GM23248 (cell line): ENCODE data around the gene UBN2. TPM values are rescaled to one million over a fixed set of nuclear protein-coding genes. Genes with fewer than 3 reads are reported as not detected.
A peak's percentile ranks its signal among the peaks of the same experiment; 100 is the strongest.

Experiments used
- DNase-seq: peaks from one replicate; pipeline ENCODE4 v3.0.0-alpha.2; 2015
- H2AFZ ChIP-seq: fragments of 200-600 bp; sonication (generic); 2 replicates; pipeline ENCODE4 v1.6.1; 2016; ENCODE audit warnings: antibody characterized with exemption
- H3F3A ChIP-seq: fragments of 200-600 bp; sonication (generic); 2 replicates; pipeline ENCODE4 v1.6.1; 2016; ENCODE audit warnings: mild to moderate bottlenecking, antibody characterized with exemption, mixed run types; ENCODE audit not compliant: insufficient read depth
- H3K27ac ChIP-seq: fragments of 200-600 bp; sonication (generic); 2 replicates; pipeline ENCODE4 v1.5.1; 2016; ENCODE audit warnings: mild to moderate bottlenecking
- H3K27me3 ChIP-seq: fragments of 200-600 bp; sonication (generic); replicated peaks from 2 replicates; pipeline ENCODE4 v1.6.1; 2016; ENCODE audit warnings: mild to moderate bottlenecking; ENCODE audit not compliant: insufficient read depth
- H3K36me3 ChIP-seq: fragments of 200-600 bp; sonication (generic); 2 replicates; pipeline ENCODE4 v1.6.1; 2016; ENCODE audit warnings: low read depth, mild to moderate bottlenecking
- H3K4me1 ChIP-seq: fragments of 200-600 bp; sonication (generic); 2 replicates; pipeline ENCODE4 v1.6.1; 2016; ENCODE audit warnings: mild to moderate bottlenecking; ENCODE audit not compliant: insufficient read depth
- H3K4me2 ChIP-seq: fragments of 200-600 bp; sonication (generic); one replicate; pipeline ENCODE4 v1.6.1; 2016; ENCODE audit warnings: mild to moderate bottlenecking; ENCODE audit not compliant: unreplicated experiment
- H3K4me3 ChIP-seq: fragments of 200-600 bp; sonication (generic); 2 replicates; pipeline ENCODE4 v1.5.1; 2016; ENCODE audit warnings: mild to moderate bottlenecking
- H3K79me2 ChIP-seq: fragments of 200-600 bp; sonication (generic); 2 replicates; pipeline ENCODE4 v1.6.1; 2016; ENCODE audit warnings: mild to moderate bottlenecking; ENCODE audit not compliant: insufficient read depth
- H3K9ac ChIP-seq: fragments of 200-600 bp; sonication (generic); 2 replicates; pipeline ENCODE4 v1.6.1; 2016; ENCODE audit warnings: mild to moderate bottlenecking
- H3K9me2 ChIP-seq: fragments of 200-600 bp; sonication (generic); 2 replicates; pipeline ENCODE4 v1.6.1; 2016; ENCODE audit warnings: mixed run types, mild to moderate bottlenecking, moderate library complexity; ENCODE audit not compliant: insufficient read depth
- H3K9me3 ChIP-seq: fragments of 200-600 bp; sonication (generic); one replicate; pipeline ENCODE4 v1.6.1; 2017; ENCODE audit warnings: low read depth
- H4K20me1 ChIP-seq: fragments of 200-600 bp; sonication (generic); 2 replicates; pipeline ENCODE4 v1.6.0; 2016; ENCODE audit not compliant: insufficient read depth
- EZH2 ChIP-seq: fragments of 200-600 bp; sonication (generic); IDR thresholded peaks from 2 replicates; pipeline ENCODE4 v1.6.1; 2018; ENCODE audit warnings: antibody characterized with exemption, mild to moderate bottlenecking; ENCODE audit not compliant: insufficient read depth, poor library complexity, severe bottlenecking
- EZH2phosphoT487 ChIP-seq: fragments of 200-600 bp; sonication (generic); IDR thresholded peaks from 2 replicates; pipeline ENCODE4 v1.6.1; 2018; ENCODE audit warnings: antibody characterized with exemption, moderate library complexity, mild to moderate bottlenecking, low read depth; ENCODE audit not compliant: insufficient read depth
- WGBS, 2 experiments: methylation state at CpG; one replicate each; pipeline ENCODE4 v1.1.6; 2015 to 2017; ENCODE audit warnings: low lambda C conversion rate in 2 of 2, low coverage in 1 of 2; ENCODE audit errors: missing lambda C conversion rate in 2 of 2; 5-methylcytosine and 5-hydroxymethylcytosine counted together
- in situ Hi-C: fragments of 300-500 bp; cut with MboI; formaldehyde crosslinking; loops from 2 replicates; pipeline ENCODE4 v1.15.0; 2020
- polyA plus RNA-seq: library from polyadenylated mRNA; unstranded; fragments of >200 nt; fragmentation: Nextera tagmentation; extraction: Ambion mirVana; gene quantifications from 2 replicates; pipeline ENCODE4 v1.2.1, GENCODE V29; 2016
- total RNA-seq: library from RNA; depleted of rRNA; stranded (reverse); fragments of >200 nt; shearing (Covaris generic); gene quantifications from 2 replicates; pipeline ENCODE4 v1.2.3, GENCODE V29; 2014

Gene UBN2
- total and polyA plus RNA-seq, 2 experiments from 2014 or later = 1.0 to 3.2 TPM

DNA sequence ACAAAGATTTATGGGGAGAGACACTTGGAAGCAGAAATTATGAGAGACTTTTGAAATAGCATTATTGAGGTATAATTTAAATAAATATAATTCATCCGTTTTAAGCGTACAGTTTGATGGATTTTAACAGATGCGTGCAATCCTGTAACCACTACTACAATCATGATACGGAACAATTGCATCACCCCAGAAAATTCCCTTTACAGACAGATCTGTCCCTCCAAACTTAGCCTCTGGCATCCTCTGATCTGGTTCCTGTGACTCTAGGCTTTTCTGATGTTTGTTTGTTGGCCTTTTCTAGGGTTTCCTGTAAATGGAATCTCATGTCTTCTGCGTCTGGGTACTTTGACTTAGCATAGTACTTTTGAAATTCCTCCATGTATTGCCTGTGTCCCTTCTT, 15.5 kb downstream of the UBN2 start:
- Histone ChIP-seq H3K79me2 (peaks cover 66% of the 10 kb centered on the region), H3K27ac (peak overlapping the region; percentile 68), H3K4me3 (no peak overlapping the region), H3K4me2 (no peak overlapping the region), H2AFZ (0 out of 2 replicates have a peak overlapping the region, but pooled peaks have one; percentile 20), H3K9ac (no peak overlapping the region), H3K9me3 (no peaks in the 10 kb centered on the region), H4K20me1 (0 out of 2 replicates have a peak, but pooled peaks cover 7% of the 10 kb centered on the region), H3K36me3 (peaks cover 32% of the 10 kb centered on the region), H3K9me2 (no peaks in the 10 kb centered on the region), H3F3A (peaks cover 32% of the 10 kb centered on the region), H3K27me3 (no peaks in the 10 kb centered on the region), H3K4me1 (peaks cover 28% of the 10 kb centered on the region)
- TF ChIP-seq EZH2 (no peak), EZH2phosphoT487 (no peak)
- whole genome bisulfite sequencing, 2 experiments = 99% methylated on average over 5 of the region's 5 CpGs
- no peak for DNase-seq
- in situ Hi-C loops = no loop called here

DNA sequence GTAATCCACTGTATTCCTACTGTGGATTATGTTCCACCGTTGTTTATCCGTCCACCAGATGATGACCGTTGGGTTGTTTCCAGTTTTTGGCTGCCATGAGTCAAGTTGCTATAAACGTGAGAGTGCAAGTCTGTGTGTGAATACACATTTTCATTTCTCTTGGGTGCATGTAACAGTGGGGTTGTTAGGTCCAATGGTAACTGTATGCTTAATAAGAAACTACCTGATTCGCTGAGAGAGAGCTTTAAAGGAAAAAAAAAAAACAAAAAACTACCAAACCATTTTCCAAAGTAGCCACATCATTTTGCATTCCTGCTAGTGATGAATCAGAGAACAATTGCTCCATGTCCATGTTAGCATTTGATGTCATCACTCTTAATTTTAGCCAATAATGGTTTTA, 15.9 kb downstream of the UBN2 start:
- DNase-seq = peak; percentile 83

DNA sequence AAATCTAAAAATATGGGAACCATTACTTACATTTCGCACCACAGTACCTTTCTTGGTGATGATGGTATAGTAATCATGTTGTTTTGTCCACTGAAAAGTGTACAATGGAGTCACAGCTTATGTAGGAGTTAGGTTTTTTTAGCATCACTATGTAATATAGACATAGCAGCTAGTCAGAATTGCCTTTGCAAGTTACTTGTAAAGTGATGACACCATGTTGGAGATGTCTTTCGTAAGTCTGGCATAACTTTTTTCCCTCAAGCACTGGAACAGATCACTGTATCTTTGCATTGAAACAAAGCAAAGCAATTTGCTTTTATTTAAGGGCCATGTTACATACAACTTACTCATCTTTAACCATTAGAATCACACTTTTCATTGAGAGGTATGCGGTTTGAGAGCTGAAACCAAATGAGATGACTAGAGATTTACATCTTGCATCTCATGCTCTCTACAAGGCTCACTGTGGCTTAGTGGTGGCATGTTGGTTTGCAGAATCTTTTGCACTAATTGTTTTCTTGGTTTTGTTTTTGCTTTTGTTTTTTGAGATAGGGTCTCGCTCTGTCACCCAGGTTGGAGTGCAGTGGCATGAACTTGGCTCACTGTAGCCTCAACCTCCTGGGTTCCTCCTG, 18.3 kb downstream of the UBN2 start:
- no peak overlapping the region for H3K9ac ChIP-seq
- peaks cover 63% of the 10 kb centered on the region for H3K79me2 ChIP-seq
- TF ChIP-seq EZH2 (no peak), EZH2phosphoT487 (no peak)
- no peak overlapping the region for H2AFZ ChIP-seq
- WGBS, 2 experiments = 98% methylated on average over 4 of the region's 4 CpGs
- peaks cover 15% of the 10 kb centered on the region; the same call in 1 of the 2 replicates for H3K4me1 ChIP-seq
- H3K4me3 ChIP-seq = no peak overlapping the region
- no peak for DNase-seq
- H3F3A ChIP-seq = peaks cover 17% of the 10 kb centered on the region; the same call in 1 of the 2 replicates
- no peaks in the 10 kb centered on the region for H3K9me3 ChIP-seq
- H3K27ac ChIP-seq = no peak overlapping the region
- no peaks in the 10 kb centered on the region for H3K27me3 ChIP-seq
- H4K20me1 ChIP-seq = no peaks in the 10 kb centered on the region
- in situ Hi-C loops = no loop called here
- no peaks in the 10 kb centered on the region for H3K9me2 ChIP-seq
- no peak overlapping the region for H3K4me2 ChIP-seq
- H3K36me3 ChIP-seq = peaks cover 33% of the 10 kb centered on the region

More for the DNA sequence above, 15.9 kb downstream of the UBN2 start:
- H3F3A ChIP-seq = peaks cover 32% of the 10 kb centered on the region
- H3K9me2 ChIP-seq = no peaks in the 10 kb centered on the region
- H3K9ac ChIP-seq = no peak overlapping the region
- H2AFZ ChIP-seq = 0 out of 2 replicates have a peak overlapping the region, but pooled peaks have one; percentile 20
- 0 out of 2 replicates have a peak, but pooled peaks cover 7% of the 10 kb centered on the region for H4K20me1 ChIP-seq
- peaks cover 28% of the 10 kb centered on the region for H3K4me1 ChIP-seq
- H3K9me3 ChIP-seq = no peaks in the 10 kb centered on the region
- H3K36me3 ChIP-seq = peaks cover 32% of the 10 kb centered on the region
- in situ Hi-C loops = no loop called here
- H3K4me2 ChIP-seq = no peak overlapping the region
- TF ChIP-seq EZH2phosphoT487 = no peak
- TF ChIP-seq EZH2 = no peak
- peak overlapping the region; percentile 68 for H3K27ac ChIP-seq
- WGBS, 2 experiments = 87 to 89% methylated on average over 5 of the region's 5 CpGs
- peaks cover 70% of the 10 kb centered on the region for H3K79me2 ChIP-seq
- no peaks in the 10 kb centered on the region for H3K27me3 ChIP-seq
- H3K4me3 ChIP-seq = no peak overlapping the region

- H3K9ac ChIP-seq = no peak overlapping the region
- no peaks in the 10 kb centered on the region for H3K27me3 ChIP-seq
- H3K4me2 ChIP-seq = no peak overlapping the region
- H2AFZ ChIP-seq = no peak overlapping the region
- in situ Hi-C loops = no loop called here
- H3K36me3 ChIP-seq = peaks cover 30% of the 10 kb centered on the region
- H3K4me1 ChIP-seq = peaks cover 6% of the 10 kb centered on the region
- no peaks in the 10 kb centered on the region for H3K9me3 ChIP-seq
- H3K4me3 ChIP-seq = no peak overlapping the region
- TF ChIP-seq EZH2phosphoT487 (no peak), EZH2 (no peak)
- WGBS, 2 experiments = 95 to 96% methylated on average over 3 of the region's 3 CpGs
- DNase-seq = peak; percentile 35
- H3F3A ChIP-seq = peaks cover 7% of the 10 kb centered on the region; the same call in 1 of the 2 replicates
- no peak overlapping the region for H3K27ac ChIP-seq
- H4K20me1 ChIP-seq = no peaks in the 10 kb centered on the region
- H3K79me2 ChIP-seq = peaks cover 50% of the 10 kb centered on the region
- no peaks in the 10 kb centered on the region for H3K9me2 ChIP-seq
Measured at GRCh38 chr7:139252451-139252850, 21.4 kb downstream of the UBN2 start.
